ENCODE measurements around the gene ZNF827. TPM values are rescaled to one million over a fixed set of nuclear protein-coding genes. Genes with fewer than 3 reads are reported as not detected.

ZNF827 gene
- total and polyA plus RNA-seq, 2 of the 8 experiments (the other 6 are each of a cell fraction or from before 2014, with no cell fraction given), result 25.3 to 26.2 TPM

- Histone ChIP-seq H3K9me3 (ENCODE audit: insufficient read depth in 2 of 2, low read depth in 1 of 2, low read length in 1 of 2) (no peaks in the 10 kb centered on the region), H3K18ac (ENCODE audit: extremely low read depth, low read length) (no peak overlapping the region), H4K20me1 (replicated peaks in 1 of 2; ENCODE audit: control insufficient read depth in 1 of 2, insufficient read depth in 2 of 2, low read length in 2 of 2) (peaks cover 0 to 4% of the 10 kb centered on the region in 2 experiments), H2BK5ac (ENCODE audit: low read depth, low read length) (no peak overlapping the region), H3K56ac (replicated peaks; ENCODE audit: insufficient read length, low read depth, low read length) (no peak overlapping the region), H2AK5ac (ENCODE audit: low read depth, low read length) (no peak overlapping the region), H3K14ac (ENCODE audit: insufficient read length) (no peak overlapping the region), H2BK15ac (ENCODE audit: low read length) (no peak overlapping the region), H3K36me3 (ENCODE audit: control insufficient read depth in 2 of 4, insufficient read depth in 4 of 4, low read length in 3 of 4) (no peaks in the 10 kb centered on the region; a peak in 1 of 8 replicates), H4K8ac (ENCODE audit: extremely low read depth, insufficient read depth, low read length) (no peak overlapping the region), H2BK12ac (ENCODE audit: low read depth, low read length) (no peak overlapping the region), H3K9ac (replicated peaks in 1 of 4; ENCODE audit: extremely low read depth in 1 of 4, low read depth in 3 of 4, low read length in 3 of 4) (no peak overlapping the region), H3K4ac (replicated peaks; ENCODE audit: insufficient read length, low read depth, low read length) (no peak overlapping the region), H3K79me1 (ENCODE audit: low read depth, low read length) (peaks cover 6% of the 10 kb centered on the region; the same call in 1 of the 2 replicates), H3K4me1 (replicated peaks in 1 of 4; ENCODE audit: control insufficient read depth in 3 of 4, insufficient read depth in 4 of 4, low read length in 3 of 4) (peaks cover 2 to 18% (median 11%) of the 10 kb centered on the region in 4 experiments; a peak in 4 of 7 replicates), H3K27ac (ENCODE audit: low read depth, low read length) (no peak overlapping the region), H2BK20ac (ENCODE audit: low read length) (no peak overlapping the region), H3K4me3 (ENCODE audit: extremely low read depth in 1 of 4, insufficient read depth in 2 of 4, low read depth in 3 of 4, low read length in 4 of 4) (no peak overlapping the region), H3K23me2 (ENCODE audit: low read depth, low read length) (peaks cover 8% of the 10 kb centered on the region), H3K27me3 (replicated peaks in 1 of 4; ENCODE audit: control insufficient read depth in 3 of 4, extremely low read depth in 1 of 4, insufficient read depth in 3 of 4, low read length in 3 of 4) (peaks cover 0 to 1% (median 0%) of the 10 kb centered on the region in 4 experiments; a peak in 1 of 7 replicates), H4K91ac (replicated peaks; ENCODE audit: insufficient read length, low read length) (no peak overlapping the region), H3K4me2 (ENCODE audit: insufficient read depth in 1 of 2, low read depth in 2 of 2, low read length in 2 of 2) (no peak overlapping the region), H3K23ac (ENCODE audit: insufficient read length) (no peak overlapping the region), H3K79me2 (ENCODE audit: control insufficient read depth in 1 of 2, insufficient read depth in 2 of 2, low read length in 2 of 2) (peaks cover 12 to 99% of the 10 kb centered on the region in 2 experiments), H4K5ac (ENCODE audit: insufficient read length, low read depth, low read length) (no peak overlapping the region), H2BK120ac (replicated peaks; ENCODE audit: low read depth, low read length) (no peak overlapping the region), H2AFZ (ENCODE audit: low read length) (no peak overlapping the region)
- ChIA-PET POLR2A (ENCODE audit: partially characterized antibody) (interaction anchor here (1.0 to 1.3 kb wide), 2 partner anchors 12 to 24 kb away, joined by 3 to 4 read pairs; no protein-coding TSS in a partner anchor), CTCF (ENCODE audit: partially characterized antibody) (interaction anchor here (0.6 to 1.9 kb wide), 6 partner anchors 23 to 48 kb away, joined by 3 to 5 read pairs (median 4); no protein-coding TSS in a partner anchor)
- DNase-seq (ENCODE audit: low read depth in 1 of 2, low spot score in 2 of 2) (no peak), FAIRE-seq (no peak)
- no peak for TF ChIP-seq KDM1A (IDR thresholded peaks at IDR 0.05; ENCODE audit: borderline replicate concordance, low read length)
- no peak for TF ChIP-seq EZH2 (IDR thresholded peaks at IDR 0.05; ENCODE audit: low read depth, low read length, severe bottlenecking)
- no peak for TF ChIP-seq CEBPB (IDR thresholded peaks at IDR 0.05; ENCODE audit: low read depth, low read length)
- no peak for TF ChIP-seq FOSL1 (IDR thresholded peaks at IDR 0.05; ENCODE audit: insufficient read depth, low read depth, low read length)
- no peak for TF ChIP-seq EP300 (IDR thresholded peaks at IDR 0.05; ENCODE audit: borderline replicate concordance in 1 of 2, low read depth in 2 of 2, low read length in 2 of 2)
- 96% methylated on average over 2 of the region's 2 CpGs; no CpG with 5 or more reads in 1 of the 2 experiments for WGBS, 2 experiments (ENCODE audit: extremely low coverage in 1 of 2, insufficient coverage in 1 of 2, insufficient read length in 1 of 2, insufficient replicate concordance in 2 of 2, low coverage in 1 of 2, low lambda C conversion rate in 2 of 2, missing lambda C conversion rate in 1 of 2)
Observed at GRCh38 chr4:145931403-145931802, 7.2 kb downstream of the ZNF827 start.

Data from H1 (cell line).